Measurements from ENCODE around the gene ZNF14.
A peak's percentile ranks its signal among the peaks of the same experiment; 100 is the strongest.
"Not testable (repeated sequence)": the region's sequence is repeated elsewhere in the genome, so short reads cannot be mapped to it uniquely, and the experiment has no call there.

Gene ZNF14

DNA sequence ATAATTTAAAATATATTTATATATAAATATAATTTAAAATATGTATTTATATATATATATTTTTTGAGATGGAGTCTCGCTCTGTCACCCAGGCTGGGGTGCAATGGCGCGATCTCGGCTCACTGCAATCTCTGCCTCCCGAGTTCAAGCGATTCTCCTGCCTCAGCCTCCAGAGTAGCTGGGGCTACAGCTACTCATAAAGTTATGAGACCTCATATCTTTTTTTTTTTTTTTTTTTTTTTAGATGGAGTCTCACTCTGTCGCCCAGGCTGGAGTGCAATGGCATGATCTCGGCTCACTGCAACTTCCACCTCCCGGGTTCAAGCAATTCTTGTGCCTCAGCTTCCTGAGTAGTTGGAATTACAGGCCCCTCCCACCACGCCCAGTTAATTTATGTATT lies 43.9 kb downstream of the ZNF14 start:
- H3K27me3 Mint-ChIP-seq; ATAC-seq (ENCODE audit: low read depth); DNase-seq (ENCODE audit: low spot score in 2 of 2); H3K4me3 Mint-ChIP-seq; H3K4me1 Mint-ChIP-seq; H3K9me3 Mint-ChIP-seq; H3K27ac Mint-ChIP-seq: not testable (repeated sequence)
- peaks cover 11% of the 10 kb centered on the region for H3K36me3 Mint-ChIP-seq

DNA sequence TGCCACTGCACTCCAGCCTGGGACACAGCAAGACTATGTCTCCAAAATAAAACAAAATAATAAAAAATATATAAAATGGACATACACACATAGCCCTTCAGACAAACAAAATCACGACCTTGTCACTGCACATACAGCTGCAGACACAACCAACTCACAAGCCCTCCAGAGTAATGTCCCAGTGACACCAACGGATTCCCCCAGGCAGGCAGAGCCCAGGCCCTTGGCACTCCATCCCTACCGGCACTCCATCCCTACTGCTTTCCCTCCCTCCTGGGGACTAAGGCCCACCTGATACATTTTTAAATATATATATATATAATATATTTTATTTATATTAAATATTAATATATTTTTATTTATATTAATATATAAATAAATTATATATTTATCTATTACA lies 45.8 kb downstream of the ZNF14 start:
- peaks cover 24% of the 10 kb centered on the region for H3K36me3 Mint-ChIP-seq
- ATAC-seq (ENCODE audit: low read depth) (no peak), DNase-seq (ENCODE audit: low spot score in 2 of 2) (no peak)
- no peaks in the 10 kb centered on the region for H3K27me3 Mint-ChIP-seq
- no peak overlapping the region for H3K27ac Mint-ChIP-seq
- H3K4me3 Mint-ChIP-seq: no peak overlapping the region
- no peaks in the 10 kb centered on the region for H3K4me1 Mint-ChIP-seq
- H3K9me3 Mint-ChIP-seq: peaks cover 8% of the 10 kb centered on the region

DNA sequence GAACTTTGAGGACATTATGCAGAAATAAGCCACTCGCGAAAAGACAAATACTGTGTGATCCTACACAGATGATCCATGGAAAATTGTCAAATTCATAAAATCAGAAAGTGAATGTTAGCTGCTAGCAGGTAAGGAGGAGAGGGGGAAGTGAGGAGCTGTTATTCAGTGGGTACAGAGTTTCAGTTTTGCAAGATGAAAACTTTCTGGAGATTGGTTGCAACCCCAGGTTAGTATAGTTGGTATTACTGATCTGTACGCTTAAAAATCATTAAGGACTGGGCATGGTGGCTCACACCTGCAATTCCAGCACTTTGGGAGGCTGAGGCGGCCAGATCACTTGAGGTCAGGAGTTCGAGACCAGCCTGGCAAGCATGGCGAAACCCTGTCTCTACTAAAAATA lies 46.3 kb downstream of the ZNF14 start:
- ATAC-seq (ENCODE audit: low read depth): no peak

DNA sequence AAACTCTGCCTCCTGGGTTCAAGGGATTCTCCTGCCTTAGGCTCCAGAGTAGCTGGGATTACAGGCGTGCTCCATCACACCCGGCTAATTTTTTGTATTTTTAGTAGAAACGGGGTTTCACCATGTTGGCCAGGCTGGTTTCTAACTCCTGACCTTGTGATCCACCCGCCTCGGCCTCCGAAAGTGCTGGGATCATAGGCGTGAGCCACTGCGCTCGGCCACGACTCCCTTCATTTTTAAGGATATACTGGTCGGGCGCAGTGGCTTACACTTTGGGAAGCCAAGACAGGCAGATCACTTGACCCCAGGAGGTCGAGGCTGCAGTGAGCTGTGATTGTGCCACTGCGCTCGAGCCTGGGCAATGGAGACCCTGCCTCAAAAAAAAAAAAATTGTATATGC lies 46.8 kb downstream of the ZNF14 start:
- not testable (repeated sequence) for H3K4me3 Mint-ChIP-seq; DNase-seq (ENCODE audit: low spot score in 2 of 2); ATAC-seq (ENCODE audit: low read depth)

More for the DNA sequence above, 46.3 kb downstream of the ZNF14 start:
- Mint-ChIP-seq H3K36me3 (peaks cover 24% of the 10 kb centered on the region), H3K27me3 (no peaks in the 10 kb centered on the region), H3K9me3 (peaks cover 8% of the 10 kb centered on the region), H3K4me3 (no peak overlapping the region), H3K4me1 (no peaks in the 10 kb centered on the region), H3K27ac (no peak overlapping the region)
- no peak for DNase-seq (ENCODE audit: low spot score in 2 of 2)

DNA sequence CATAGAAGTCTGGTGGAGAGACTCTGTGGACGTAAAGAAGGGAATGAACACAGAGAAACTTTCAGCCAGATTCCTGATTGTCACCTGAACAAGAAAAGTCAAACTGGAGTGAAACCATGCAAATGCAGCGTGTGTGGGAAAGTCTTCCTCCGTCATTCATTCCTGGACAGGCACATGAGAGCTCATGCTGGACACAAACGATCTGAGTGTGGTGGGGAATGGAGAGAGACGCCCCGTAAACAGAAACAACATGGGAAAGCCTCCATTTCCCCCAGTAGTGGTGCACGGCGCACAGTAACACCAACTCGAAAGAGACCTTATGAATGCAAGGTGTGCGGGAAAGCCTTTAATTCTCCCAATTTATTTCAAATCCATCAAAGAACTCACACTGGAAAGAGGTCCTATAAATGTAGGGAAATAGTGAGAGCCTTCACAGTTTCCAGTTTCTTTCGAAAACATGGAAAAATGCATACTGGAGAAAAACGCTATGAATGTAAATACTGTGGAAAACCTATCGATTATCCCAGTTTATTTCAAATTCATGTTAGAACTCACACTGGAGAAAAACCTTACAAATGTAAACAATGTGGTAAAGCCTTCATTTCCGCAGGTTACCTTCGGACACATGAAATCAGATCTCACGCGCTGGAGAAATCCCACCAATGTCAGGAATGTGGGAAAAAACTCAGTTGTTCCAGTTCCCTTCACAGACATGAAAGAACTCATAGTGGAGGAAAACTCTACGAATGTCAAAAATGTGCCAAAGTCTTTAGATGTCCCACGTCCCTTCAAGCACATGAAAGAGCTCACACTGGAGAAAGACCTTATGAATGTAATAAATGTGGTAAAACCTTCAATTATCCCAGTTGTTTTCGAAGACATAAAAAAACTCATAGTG lies 53.5 kb downstream of the ZNF14 start:
- no peak overlapping the region for H3K4me3 Mint-ChIP-seq
- ATAC-seq (ENCODE audit: low read depth) (no peak), DNase-seq (ENCODE audit: low spot score in 2 of 2) (no peak)
- H3K4me1 Mint-ChIP-seq: peaks cover 7% of the 10 kb centered on the region
- H3K27ac Mint-ChIP-seq: no peak overlapping the region
- peaks cover 6% of the 10 kb centered on the region for H3K9me3 Mint-ChIP-seq
- no peaks in the 10 kb centered on the region for H3K27me3 Mint-ChIP-seq
- H3K36me3 Mint-ChIP-seq: peaks cover 63% of the 10 kb centered on the region

More for the DNA sequence above, 46.8 kb downstream of the ZNF14 start:
- not testable (repeated sequence) for H3K27me3 Mint-ChIP-seq, H3K27ac Mint-ChIP-seq, H3K9me3 Mint-ChIP-seq, H3K4me1 Mint-ChIP-seq
- H3K36me3 Mint-ChIP-seq: peaks cover 28% of the 10 kb centered on the region

GRCh38 chr19:19677579-19677978 lies 55.3 kb downstream of the ZNF14 start:
- DNase-seq (ENCODE audit: low spot score in 2 of 2): no peak
- Mint-ChIP-seq H3K36me3 (peaks cover 54% of the 10 kb centered on the region), H3K27me3 (no peaks in the 10 kb centered on the region), H3K4me1 (peaks cover 9% of the 10 kb centered on the region), H3K4me3 (no peak overlapping the region), H3K9me3 (peaks cover 2% of the 10 kb centered on the region), H3K27ac (no peak overlapping the region)
- no peak for ATAC-seq (ENCODE audit: low read depth)

DNA sequence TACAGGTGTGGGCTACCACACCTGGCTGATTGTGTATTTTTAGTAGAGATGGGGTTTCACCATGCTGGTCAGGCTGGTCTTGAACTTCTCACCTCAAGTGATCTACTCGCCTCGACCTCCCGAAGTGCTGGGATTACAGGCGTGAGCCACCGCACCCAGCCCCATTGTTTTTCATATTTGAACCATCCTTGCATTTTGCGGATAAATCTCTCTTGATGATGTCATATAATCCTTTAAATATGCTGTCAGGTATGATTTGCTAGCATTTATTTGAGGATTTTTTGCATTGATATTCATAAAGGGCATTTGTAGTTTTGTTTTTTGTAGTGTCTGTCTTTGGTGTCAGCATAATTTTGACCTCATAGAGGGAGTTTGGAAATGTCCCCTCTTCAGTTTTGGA lies 58.6 kb downstream of the ZNF14 start:
- Mint-ChIP-seq H3K9me3 (no peaks in the 10 kb centered on the region), H3K4me1 (peaks cover 14% of the 10 kb centered on the region), H3K4me3 (no peak overlapping the region), H3K27me3 (no peaks in the 10 kb centered on the region), H3K27ac (no peak overlapping the region), H3K36me3 (peaks cover 42% of the 10 kb centered on the region)
- ATAC-seq (ENCODE audit: low read depth): no peak
- DNase-seq (ENCODE audit: low spot score in 2 of 2): no peak

DNA sequence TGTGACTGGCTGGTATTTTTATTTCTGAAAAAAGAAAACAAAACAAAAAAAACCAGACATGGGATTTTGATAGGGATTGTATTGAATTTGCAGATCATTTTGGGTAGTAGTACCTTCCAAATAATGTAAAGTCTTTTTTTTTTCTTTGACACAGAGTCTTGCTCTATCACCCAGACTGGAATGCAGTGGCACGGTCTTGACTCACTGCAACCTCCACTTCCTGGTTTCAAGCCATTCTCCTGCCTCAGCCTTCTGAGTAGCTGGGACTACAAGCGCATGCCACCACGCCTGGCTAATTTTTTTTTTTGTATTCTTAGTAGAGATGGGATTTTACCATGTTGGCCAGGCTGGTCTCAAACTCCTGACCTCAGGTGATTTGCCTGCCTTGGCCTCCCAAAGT lies 60.1 kb downstream of the ZNF14 start:
- Mint-ChIP-seq H3K9me3 (no peaks in the 10 kb centered on the region), H3K27me3 (no peaks in the 10 kb centered on the region), H3K4me1 (peaks cover 13% of the 10 kb centered on the region), H3K36me3 (peaks cover 28% of the 10 kb centered on the region), H3K4me3 (no peak overlapping the region), H3K27ac (no peak overlapping the region)
- no peak for ATAC-seq (ENCODE audit: low read depth)
- DNase-seq (ENCODE audit: low spot score in 2 of 2): no peak

GRCh38 chr19:19670070-19670551 lies 62.8 kb downstream of the ZNF14 start:
- DNase-seq (ENCODE audit: low spot score in 2 of 2) (no peak), ATAC-seq (ENCODE audit: low read depth) (no peak)
- H3K27me3 Mint-ChIP-seq: no peaks in the 10 kb centered on the region
- no peaks in the 10 kb centered on the region for H3K9me3 Mint-ChIP-seq
- H3K27ac Mint-ChIP-seq: peak overlapping the region; percentile 92
- H3K4me3 Mint-ChIP-seq: peak overlapping the region; percentile 87
- peaks cover 11% of the 10 kb centered on the region for H3K4me1 Mint-ChIP-seq
- H3K36me3 Mint-ChIP-seq: peaks cover 11% of the 10 kb centered on the region

- peak within 1 kb of the TSS; percentile 92 for H3K27ac Mint-ChIP-seq
- no peaks in the 10 kb centered on the region for H3K9me3 Mint-ChIP-seq
- peak within 1 kb of the TSS; percentile 87 for H3K4me3 Mint-ChIP-seq
- H3K36me3 Mint-ChIP-seq: peaks cover 4% of the 10 kb centered on the region
- peaks cover 8% of the 10 kb centered on the region for H3K4me1 Mint-ChIP-seq
- DNase-seq (ENCODE audit: low spot score in 2 of 2): peak; percentile 84 to 88
- ATAC-seq (ENCODE audit: low read depth): peak; percentile 66
- H3K27me3 Mint-ChIP-seq: no peaks in the 10 kb centered on the region
Measured at GRCh38 chr19:19668230-19669012, 64.5 kb downstream of the ZNF14 start, which contains the start of gene ZNF101. ZNF101 (plus strand) TSS chr19:19668839; CDS start chr19:19668964, 125 bp downstream.

- not testable (repeated sequence) for DNase-seq (ENCODE audit: low spot score in 2 of 2); H3K27me3 Mint-ChIP-seq; H3K27ac Mint-ChIP-seq; H3K36me3 Mint-ChIP-seq; ATAC-seq (ENCODE audit: low read depth); H3K9me3 Mint-ChIP-seq
- peak overlapping the region; percentile 8 for H3K4me3 Mint-ChIP-seq
- H3K4me1 Mint-ChIP-seq: peaks cover 21% of the 10 kb centered on the region
Measured at GRCh38 chr19:19665420-19665948, 67.4 kb downstream of the ZNF14 start.

DNA sequence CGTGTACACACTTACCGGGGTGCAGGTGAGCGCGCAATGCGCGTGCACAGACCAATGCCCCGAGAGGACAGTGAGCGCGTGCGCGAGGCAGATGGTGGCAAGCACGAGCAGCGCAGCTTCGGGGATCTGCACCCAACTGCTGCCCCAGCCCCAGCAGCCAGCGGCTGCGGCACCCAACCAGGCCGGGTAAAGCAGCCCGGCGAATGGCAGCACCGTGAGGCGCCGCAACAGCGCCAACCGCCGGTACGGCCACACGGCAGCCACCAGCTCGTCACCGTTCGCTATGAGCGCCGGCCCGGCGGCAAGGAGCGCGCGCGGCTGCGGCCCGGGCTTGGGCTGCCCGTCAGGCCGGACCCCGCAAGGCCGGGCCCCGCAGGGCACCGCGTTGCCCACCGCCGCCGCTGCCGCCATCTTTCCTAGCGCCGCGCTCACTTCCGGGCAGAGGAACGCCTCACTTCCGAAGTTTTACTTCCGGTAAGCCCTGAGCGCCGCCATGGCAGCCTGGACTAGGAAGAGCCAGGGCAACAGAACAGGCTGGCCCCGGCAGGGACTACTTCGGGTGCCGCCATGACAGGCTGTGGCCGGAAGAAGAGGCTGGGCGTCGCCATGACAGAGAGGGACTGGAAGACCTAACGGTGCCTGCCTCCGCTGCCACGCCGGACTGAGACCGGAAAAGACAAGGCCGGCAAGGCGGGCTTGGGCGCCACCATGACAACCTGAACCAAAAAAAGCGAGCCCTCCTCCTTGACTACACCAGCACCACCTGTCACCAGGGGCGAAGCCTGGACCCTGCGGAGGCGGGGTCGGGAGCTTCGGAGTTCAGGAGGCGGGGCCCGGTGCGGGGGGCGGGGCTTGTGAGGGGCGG lies 69.4 kb downstream of the ZNF14 start, which contains the start of gene ATP13A1:
ATP13A1 (minus strand) TSS at position 421 of the 865 bp plus-strand sequence; CDS start at position 411, 10 bp downstream.
- peak; percentile 91 to 93 for DNase-seq (ENCODE audit: low spot score in 2 of 2)
- Mint-ChIP-seq H3K4me1 (peaks cover 21% of the 10 kb centered on the region), H3K4me3 (peak within 1 kb of the TSS; percentile 89), H3K27ac (peak within 1 kb of the TSS; percentile 99), H3K27me3 (no peaks in the 10 kb centered on the region), H3K9me3 (no peaks in the 10 kb centered on the region), H3K36me3 (peaks cover 10% of the 10 kb centered on the region)
- ATAC-seq (ENCODE audit: low read depth): peak; percentile 68

GRCh38 chr19:19662871-19663255 lies 70.0 kb downstream of the ZNF14 start:
- Mint-ChIP-seq H3K36me3 (peaks cover 14% of the 10 kb centered on the region), H3K9me3 (no peaks in the 10 kb centered on the region), H3K27ac (peak overlapping the region; percentile 99), H3K27me3 (no peaks in the 10 kb centered on the region), H3K4me3 (peak overlapping the region; percentile 89), H3K4me1 (peaks cover 21% of the 10 kb centered on the region)
- ATAC-seq (ENCODE audit: low read depth): no peak
- no peak for DNase-seq (ENCODE audit: low spot score in 2 of 2)
